GM12892 (cell line): ENCODE results near the gene ACAP3.

Source experiments
- POLR2A ChIP-seq: IDR thresholded peaks from 2 replicates; pipeline ENCODE4 v1.6.1; 2011; ENCODE audit warnings: low read depth, low read length, control low read depth
- POLR2AphosphoS5 ChIP-seq: IDR thresholded peaks from 2 replicates; pipeline ENCODE4 v1.6.1; 2011; ENCODE audit warnings: low read depth, low read length, control low read depth
- TAF1 ChIP-seq: IDR thresholded peaks from 2 replicates; pipeline ENCODE4 v1.6.1; 2011; ENCODE audit warnings: low read depth, mild to moderate bottlenecking, control low read depth, low read length, borderline replicate concordance

DNA sequence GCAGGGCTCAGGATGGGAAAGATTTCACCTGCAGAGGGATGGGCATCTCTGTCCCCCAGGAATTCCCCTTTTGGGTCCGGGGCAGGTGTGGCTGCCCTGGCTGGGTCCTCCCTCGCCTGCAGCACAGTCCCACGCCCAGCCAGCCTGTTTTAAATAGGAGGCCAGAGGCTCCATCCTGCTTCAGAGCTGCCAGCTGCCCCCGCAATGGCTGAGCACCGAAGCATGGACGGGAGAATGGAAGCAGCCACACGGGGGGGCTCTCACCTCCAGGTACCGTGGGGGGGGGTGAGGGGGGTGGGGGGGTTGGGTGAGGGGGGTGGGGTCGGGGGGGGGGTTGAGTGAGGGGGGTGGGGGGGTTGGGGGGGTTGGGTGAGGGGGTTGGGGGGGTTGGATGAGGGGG lies 23.9 kb downstream of the ACAP3 start:
- TF ChIP-seq POLR2A, result no peak
- TF ChIP-seq POLR2AphosphoS5, result no peak
- no peak for TF ChIP-seq TAF1
